GM18873 (cell line): Measurements from ENCODE around the gene LGALS3.

Experiments used
- ATAC-seq: cut with Tn5 transposase; IDR thresholded peaks from one replicate; pipeline ENCODE4 v1.9.1; 2021; ENCODE audit warnings: mild to moderate bottlenecking, moderate library complexity, moderate number of reproducible peaks; ENCODE audit not compliant: unreplicated experiment, low FRiP score

Gene LGALS3

GRCh38 chr14:55129428-55130195 is 560 bp downstream of the LGALS3 start:
- ATAC-seq, result peak; percentile 42

- no peak for ATAC-seq
Measured at GRCh38 chr14:55130196-55130550, 1.1 kb downstream of the LGALS3 start.

- no peak for ATAC-seq
Measured at GRCh38 chr14:55131370-55132137, 2.5 kb downstream of the LGALS3 start.

GRCh38 chr14:55133416-55133815 is 4.4 kb downstream of the LGALS3 start:
- no peak for ATAC-seq

GRCh38 chr14:55136241-55136640 is 7.2 kb downstream of the LGALS3 start:
- ATAC-seq, result no peak

GRCh38 chr14:55136885-55137786 is 8.1 kb downstream of the LGALS3 start:
- ATAC-seq, result no peak

GRCh38 chr14:55138091-55138490 is 9.0 kb downstream of the LGALS3 start:
- ATAC-seq, result no peak

- no peak for ATAC-seq
Measured at GRCh38 chr14:55139141-55139540, 10.1 kb downstream of the LGALS3 start.

- ATAC-seq, result no peak
Measured at GRCh38 chr14:55139696-55140509, 10.9 kb downstream of the LGALS3 start.

GRCh38 chr14:55141825-55142224 is 12.8 kb downstream of the LGALS3 start:
- ATAC-seq, result no peak

- ATAC-seq, result no peak
Measured at GRCh38 chr14:55142466-55142865, 13.4 kb downstream of the LGALS3 start.

- ATAC-seq, result no peak
Measured at GRCh38 chr14:55146425-55146824, 17.4 kb downstream of the LGALS3 start.

- no peak for ATAC-seq
Measured at GRCh38 chr14:55151601-55152000, 22.5 kb downstream of the LGALS3 start.

GRCh38 chr14:55152052-55152753 is 23.2 kb downstream of the LGALS3 start:
- ATAC-seq, result no peak

- ATAC-seq, result no peak
Measured at GRCh38 chr14:55153951-55154350, 24.9 kb downstream of the LGALS3 start.

- no peak for ATAC-seq
Measured at GRCh38 chr14:55157080-55157479, 28.0 kb downstream of the LGALS3 start.

- no peak for ATAC-seq
Measured at GRCh38 chr14:55158412-55158811, 29.4 kb downstream of the LGALS3 start.

GRCh38 chr14:55160989-55161388 is 31.9 kb downstream of the LGALS3 start:
- no peak for ATAC-seq

GRCh38 chr14:55170526-55170925 is 41.5 kb downstream of the LGALS3 start:
- ATAC-seq, result no peak
